Lower lobe of right lung (tissue), 2 donors: Measurements from ENCODE around the gene REPS2. TPM values are rescaled to one million over a fixed set of nuclear protein-coding genes. Genes with fewer than 3 reads are reported as not detected.

ENCODE experiments used
- ATAC-seq, 2 donors: fragments of 200-7000 bp; cut with Tn5 transposase; one replicate each; pipeline ENCODE4 v1.9.1; 2020 to 2022; ENCODE audit warnings: mild to moderate bottlenecking in 2 of 2, moderate library complexity in 2 of 2
- DNase-seq: peaks from one replicate; pipeline ENCODE4 v3.0.0-alpha.2; 2020
- H3K27ac ChIP-seq: fragments of 200-600 bp; one replicate; pipeline ENCODE4 v1.8.0; 2022
- H3K27me3 ChIP-seq: fragments of 200-600 bp; one replicate; pipeline ENCODE4 v1.8.0; 2022; ENCODE audit warnings: low read depth
- H3K36me3 ChIP-seq: fragments of 200-600 bp; one replicate; pipeline ENCODE4 v1.8.0; 2022; ENCODE audit warnings: mild to moderate bottlenecking
- H3K4me1 ChIP-seq: fragments of 200-600 bp; one replicate; pipeline ENCODE4 v1.8.0; 2022
- H3K4me3 ChIP-seq: fragments of 200-600 bp; one replicate; pipeline ENCODE4 v1.8.0; 2022; ENCODE audit warnings: mild to moderate bottlenecking
- H3K9me3 ChIP-seq: fragments of 200-600 bp; one replicate; pipeline ENCODE4 v1.8.0; 2022
- CTCF ChIP-seq: fragments of 200-600 bp; IDR thresholded peaks from one replicate; pipeline ENCODE4 v1.8.0; 2022; ENCODE audit warnings: antibody characterized with exemption, mild to moderate bottlenecking
- intact Hi-C: fragments of 100-400 bp; cut with DNase I; formaldehyde crosslinking; loops from one replicate; pipeline ENCODE4 v1.11.0; 2022
- total RNA-seq: library from RNA; stranded (reverse); fragmentation: NEBNext Ultra II Directional; extraction: Animal tissue kit (Norgen Biotek cat#: 25700); gene quantifications from one replicate; pipeline ENCODE4 v1.2.1, GENCODE V29; 2021
- donor health status: DM: no; HTN: yes; CAD: no; lungs with severe emphysema.

Gene REPS2
- total RNA-seq, 1 donor from 2014 or later = 18.5 TPM

GRCh38 chrX:17023661-17024060, 77.2 kb downstream of the REPS2 start:
- ATAC-seq = no peak
- H3K9me3 ChIP-seq = no peaks in the 10 kb centered on the region

GRCh38 chrX:17024886-17025285, 78.4 kb downstream of the REPS2 start:
- Histone ChIP-seq H3K4me1 (no peaks in the 10 kb centered on the region), H3K27ac (no peak overlapping the region), H3K9me3 (no peaks in the 10 kb centered on the region), H3K4me3 (no peak overlapping the region), H3K27me3 (no peaks in the 10 kb centered on the region), H3K36me3 (no peaks in the 10 kb centered on the region)
- no peak for ATAC-seq
- DNase-seq = no peak
- no peak for TF ChIP-seq CTCF
- intact Hi-C loops = no loop called here

More at GRCh38 chrX:17023661-17024060, 77.2 kb downstream of the REPS2 start:
- Histone ChIP-seq H3K27ac (no peak overlapping the region), H3K36me3 (no peaks in the 10 kb centered on the region), H3K4me3 (no peak overlapping the region), H3K4me1 (no peaks in the 10 kb centered on the region), H3K27me3 (no peaks in the 10 kb centered on the region)
- DNase-seq = no peak
- no peak for TF ChIP-seq CTCF
- intact Hi-C loops = no loop called here

- Histone ChIP-seq H3K4me3 (no peak overlapping the region), H3K9me3 (no peaks in the 10 kb centered on the region), H3K36me3 (no peaks in the 10 kb centered on the region), H3K27me3 (no peaks in the 10 kb centered on the region), H3K27ac (no peak overlapping the region), H3K4me1 (no peaks in the 10 kb centered on the region)
- ATAC-seq (no peak), DNase-seq (no peak)
- intact Hi-C loops = no loop called here
- no peak for TF ChIP-seq CTCF
Observed at GRCh38 chrX:17025621-17026302, 79.3 kb downstream of the REPS2 start.

- Histone ChIP-seq H3K4me1 (no peaks in the 10 kb centered on the region), H3K27me3 (no peaks in the 10 kb centered on the region), H3K9me3 (no peaks in the 10 kb centered on the region), H3K27ac (no peak overlapping the region), H3K4me3 (no peak overlapping the region), H3K36me3 (no peaks in the 10 kb centered on the region)
- ATAC-seq (no peak), DNase-seq (no peak)
- intact Hi-C loops = no loop called here
- TF ChIP-seq CTCF = no peak
Observed at GRCh38 chrX:17027931-17028330, 81.5 kb downstream of the REPS2 start.

- Histone ChIP-seq H3K4me3 (no peak overlapping the region), H3K27ac (no peak overlapping the region), H3K27me3 (no peaks in the 10 kb centered on the region), H3K36me3 (no peaks in the 10 kb centered on the region), H3K4me1 (no peaks in the 10 kb centered on the region), H3K9me3 (no peaks in the 10 kb centered on the region)
- intact Hi-C loops = no loop called here
- no peak for DNase-seq
- TF ChIP-seq CTCF = no peak
- ATAC-seq = no peak
Observed at GRCh38 chrX:17028356-17028755, 81.9 kb downstream of the REPS2 start.
